Large intestine (tissue), 3 donors: ENCODE measurements around the gene IRF7. TPM values are rescaled to one million over a fixed set of nuclear protein-coding genes. Genes with fewer than 3 reads are reported as not detected.

ENCODE experiments used
- DNase-seq, 2 donors: peaks; one replicate each; pipeline versions ENCODE4 v3.0.0 to v3.0.0-alpha.2; 2013
- H3K27ac ChIP-seq: one replicate; pipeline ENCODE4 v1.5.1; 2013; ENCODE audit warnings: low read length
- H3K27me3 ChIP-seq: 2 replicates; pipeline ENCODE4 v1.6.1; 2013; ENCODE audit warnings: low read length; ENCODE audit not compliant: control insufficient read depth, insufficient read depth
- H3K36me3 ChIP-seq: 2 replicates; pipeline ENCODE4 v1.6.1; 2013; ENCODE audit warnings: low read length; ENCODE audit not compliant: control insufficient read depth, insufficient read depth
- H3K4me1 ChIP-seq: one replicate; pipeline ENCODE4 v1.6.1; 2013; ENCODE audit warnings: low read length; ENCODE audit not compliant: control insufficient read depth, insufficient read depth
- H3K4me3 ChIP-seq: one replicate; pipeline ENCODE4 v1.5.1; 2013; ENCODE audit warnings: low read length
- H3K9me3 ChIP-seq: one replicate; pipeline ENCODE4 v1.6.1; 2013; ENCODE audit warnings: mild to moderate bottlenecking, low read depth, low read length, moderate library complexity; ENCODE audit not compliant: control insufficient read depth
- WGBS: methylation state at CpG from one replicate; pipeline ENCODE4 v1.1.5; 2013; ENCODE audit warnings: low lambda C conversion rate; ENCODE audit not compliant: insufficient coverage; 5-methylcytosine and 5-hydroxymethylcytosine counted together
- polyA plus RNA-seq: library from polyadenylated mRNA; unstranded; fragments of 120-200 nt; gene quantifications from one replicate; pipeline ENCODE4 v1.2.1, GENCODE V29; 2013

Gene IRF7
- polyA plus RNA-seq, 1 donor: 16.7 TPM

DNA sequence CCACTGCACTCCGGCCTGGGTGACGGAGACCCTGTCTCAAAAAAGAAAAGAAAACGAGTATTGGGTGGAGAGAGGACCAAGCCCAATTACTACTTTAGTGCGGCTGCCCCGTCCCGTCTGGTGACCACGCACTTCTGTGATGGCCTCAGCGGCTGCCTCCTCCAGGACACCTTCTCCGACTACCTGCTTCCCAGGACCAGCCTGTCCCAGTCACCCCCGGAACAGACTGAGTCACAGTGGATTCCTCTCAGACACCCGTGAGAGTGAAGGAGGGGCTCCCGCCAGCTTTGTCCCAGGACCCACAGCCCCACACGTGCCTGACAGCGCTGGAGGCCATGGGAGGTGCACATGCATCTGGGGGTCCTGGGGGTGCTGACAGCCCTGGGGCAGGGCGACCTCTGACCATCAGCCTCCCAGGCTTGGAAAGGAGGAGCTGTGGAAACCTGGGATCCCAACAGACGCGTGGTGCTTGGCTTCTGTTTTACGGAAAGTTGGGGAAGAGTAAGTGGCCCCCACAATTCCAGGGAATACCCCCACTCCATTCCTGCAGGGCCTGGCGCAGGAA is 26.1 kb upstream of the IRF7 start:
- peaks cover 20% of the 10 kb centered on the region for H3K4me1 ChIP-seq
- no CpG with 5 or more reads among the region's 19 CpGs for WGBS
- peaks cover 33% of the 10 kb centered on the region for H3K27me3 ChIP-seq
- peaks cover 20% of the 10 kb centered on the region for H3K36me3 ChIP-seq
- no peak for DNase-seq
- H3K9me3 ChIP-seq: peaks cover 8% of the 10 kb centered on the region
- no peak overlapping the region for H3K27ac ChIP-seq
- H3K4me3 ChIP-seq: no peak overlapping the region

DNA sequence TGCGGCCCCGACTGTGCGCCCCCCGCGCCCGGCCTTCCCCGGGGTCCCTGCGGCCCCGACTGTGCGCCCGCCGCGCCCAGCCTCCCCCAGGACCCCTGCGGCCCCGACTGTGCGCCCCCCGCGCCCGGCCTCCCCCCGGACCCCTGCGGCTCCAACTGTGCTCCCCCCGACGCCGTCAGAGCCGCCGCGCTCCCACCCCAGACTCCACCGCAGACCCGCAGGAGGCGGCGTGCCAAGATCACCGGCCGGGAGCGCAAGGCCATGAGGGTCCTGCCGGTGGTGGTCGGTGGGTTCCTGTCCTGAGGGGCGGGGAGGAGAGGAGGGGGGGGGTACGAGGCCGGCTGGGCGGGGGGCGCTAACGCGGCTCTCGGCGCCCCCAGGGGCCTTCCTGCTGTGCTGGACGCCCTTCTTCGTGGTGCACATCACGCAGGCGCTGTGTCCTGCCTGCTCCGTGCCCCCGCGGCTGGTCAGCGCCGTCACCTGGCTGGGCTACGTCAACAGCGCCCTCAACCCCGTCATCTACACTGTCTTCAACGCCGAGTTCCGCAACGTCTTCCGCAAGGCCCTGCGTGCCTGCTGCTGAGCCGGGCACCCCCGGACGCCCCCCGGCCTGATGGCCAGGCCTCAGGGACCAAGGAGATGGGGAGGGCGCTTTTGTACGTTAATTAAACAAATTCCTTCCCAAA is 24.4 kb upstream of the IRF7 start:
- Histone ChIP-seq H3K4me3 (no peak overlapping the region), H3K4me1 (peaks cover 21% of the 10 kb centered on the region), H3K27me3 (peaks cover 47% of the 10 kb centered on the region), H3K36me3 (peaks cover 18% of the 10 kb centered on the region), H3K27ac (no peak overlapping the region), H3K9me3 (peaks cover 8% of the 10 kb centered on the region)
- WGBS: no CpG with 5 or more reads among the region's 69 CpGs
- DNase-seq: no peak

DNA sequence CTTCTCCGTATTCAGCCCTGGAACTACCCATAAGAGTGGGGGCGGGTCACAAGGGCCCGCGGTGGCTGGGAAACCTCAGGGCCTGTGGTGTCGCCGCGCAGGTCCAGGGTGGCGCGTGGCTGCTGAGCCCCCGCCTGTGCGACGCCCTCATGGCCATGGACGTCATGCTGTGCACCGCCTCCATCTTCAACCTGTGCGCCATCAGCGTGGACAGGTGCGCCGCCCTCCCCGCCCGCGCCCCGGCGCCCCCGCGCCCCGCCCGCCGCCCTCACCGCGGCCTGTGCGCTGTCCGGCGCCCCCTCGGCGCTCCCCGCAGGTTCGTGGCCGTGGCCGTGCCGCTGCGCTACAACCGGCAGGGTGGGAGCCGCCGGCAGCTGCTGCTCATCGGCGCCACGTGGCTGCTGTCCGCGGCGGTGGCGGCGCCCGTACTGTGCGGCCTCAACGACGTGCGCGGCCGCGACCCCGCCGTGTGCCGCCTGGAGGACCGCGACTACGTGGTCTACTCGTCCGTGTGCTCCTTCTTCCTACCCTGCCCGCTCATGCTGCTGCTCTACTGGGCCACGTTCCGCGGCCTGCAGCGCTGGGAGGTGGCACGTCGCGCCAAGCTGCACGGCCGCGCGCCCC is 23.7 kb upstream of the IRF7 start:
- peaks cover 47% of the 10 kb centered on the region for H3K27me3 ChIP-seq

GRCh38 chr11:638631-639331 is 23.0 kb upstream of the IRF7 start:
- Histone ChIP-seq H3K9me3 (peaks cover 8% of the 10 kb centered on the region), H3K27me3 (peaks cover 47% of the 10 kb centered on the region), H3K36me3 (peaks cover 10% of the 10 kb centered on the region), H3K4me1 (peaks cover 21% of the 10 kb centered on the region), H3K4me3 (no peak overlapping the region), H3K27ac (no peak overlapping the region)
- WGBS: no CpG with 5 or more reads among the region's 28 CpGs
- DNase-seq: no peak

More for the DNA sequence above, 23.7 kb upstream of the IRF7 start:
- peaks cover 16% of the 10 kb centered on the region for H3K36me3 ChIP-seq
- H3K4me1 ChIP-seq: peaks cover 21% of the 10 kb centered on the region
- peaks cover 8% of the 10 kb centered on the region for H3K9me3 ChIP-seq
- no CpG with 5 or more reads among the region's 80 CpGs for WGBS
- H3K27ac ChIP-seq: no peak overlapping the region
- no peak for DNase-seq
- no peak overlapping the region for H3K4me3 ChIP-seq

DNA sequence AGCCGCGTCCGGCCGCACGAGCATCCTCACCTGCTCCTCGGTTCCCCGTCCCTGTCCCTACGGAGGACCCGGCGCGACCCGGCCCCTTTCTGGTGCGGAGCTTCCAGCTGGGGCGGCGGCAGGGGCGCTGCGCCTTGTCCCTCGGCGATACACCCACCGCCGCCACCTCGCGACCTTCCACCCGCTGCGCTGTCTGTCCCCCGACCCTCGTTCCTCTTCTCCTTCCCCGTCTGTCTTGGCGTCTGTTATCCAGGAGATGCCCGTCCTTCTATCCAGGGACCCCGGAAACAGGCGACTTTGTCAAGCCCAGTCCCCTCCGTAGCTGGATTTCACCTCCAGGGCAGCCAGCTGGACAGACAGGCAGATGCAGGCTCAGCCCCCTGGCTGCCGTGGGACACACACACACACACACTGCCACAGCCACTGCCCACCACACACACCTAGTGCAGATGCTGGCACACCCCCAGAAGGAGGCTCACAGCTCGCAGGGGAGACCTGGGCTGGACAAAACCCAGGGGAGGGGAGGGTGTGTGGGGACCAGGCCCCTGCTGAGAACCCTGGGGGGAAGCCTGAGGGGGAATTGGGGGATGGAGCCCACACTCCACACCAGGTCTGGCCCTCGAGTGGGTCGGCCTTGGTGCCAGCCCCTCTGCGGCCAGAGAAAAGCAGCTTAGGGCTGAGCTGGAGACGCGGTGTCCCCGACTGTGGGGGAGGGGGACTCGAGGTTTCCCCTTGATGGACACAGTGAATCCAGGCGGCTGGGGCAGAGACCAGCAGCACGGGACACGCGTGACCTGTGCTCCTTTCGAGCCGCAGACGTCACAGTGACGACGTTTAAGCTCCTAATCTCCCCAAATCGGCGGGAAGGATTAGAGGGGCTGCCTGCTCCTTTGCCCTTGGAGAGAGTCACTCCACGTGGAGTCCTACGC is 22.1 kb upstream of the IRF7 start:
- DNase-seq: no peak
- Histone ChIP-seq H3K27me3 (peaks cover 47% of the 10 kb centered on the region), H3K4me3 (no peak overlapping the region), H3K36me3 (peaks cover 4% of the 10 kb centered on the region), H3K9me3 (peaks cover 8% of the 10 kb centered on the region), H3K27ac (no peak overlapping the region), H3K4me1 (peaks cover 21% of the 10 kb centered on the region)
- no CpG with 5 or more reads among the region's 55 CpGs for WGBS

- WGBS: no CpG with 5 or more reads among the region's 34 CpGs
- Histone ChIP-seq H3K36me3 (peaks cover 2% of the 10 kb centered on the region), H3K27ac (no peak overlapping the region), H3K9me3 (peaks cover 8% of the 10 kb centered on the region), H3K4me3 (no peak overlapping the region), H3K4me1 (peaks cover 21% of the 10 kb centered on the region), H3K27me3 (peaks cover 47% of the 10 kb centered on the region)
- DNase-seq: no peak
These were observed 21.5 kb upstream of the IRF7 start for GRCh38 chr11:637333-637592.

GRCh38 chr11:636511-637332 is 21.0 kb upstream of the IRF7 start, which contains the start of gene DRD4:
Gene DRD4 (plus strand): TSS chr11:637269. CDS start chr11:637305, 36 bp downstream.
- H3K36me3 ChIP-seq: no peaks in the 10 kb centered on the region
- H3K4me1 ChIP-seq: peaks cover 21% of the 10 kb centered on the region
- no peak within 1 kb of the TSS for H3K4me3 ChIP-seq
- peaks cover 47% of the 10 kb centered on the region for H3K27me3 ChIP-seq
- H3K27ac ChIP-seq: no peak within 1 kb of the TSS
- H3K9me3 ChIP-seq: peaks cover 8% of the 10 kb centered on the region
- peak in 1 of 2 donors; percentile 53 for DNase-seq
- no CpG with 5 or more reads among the region's 100 CpGs for WGBS

DNA sequence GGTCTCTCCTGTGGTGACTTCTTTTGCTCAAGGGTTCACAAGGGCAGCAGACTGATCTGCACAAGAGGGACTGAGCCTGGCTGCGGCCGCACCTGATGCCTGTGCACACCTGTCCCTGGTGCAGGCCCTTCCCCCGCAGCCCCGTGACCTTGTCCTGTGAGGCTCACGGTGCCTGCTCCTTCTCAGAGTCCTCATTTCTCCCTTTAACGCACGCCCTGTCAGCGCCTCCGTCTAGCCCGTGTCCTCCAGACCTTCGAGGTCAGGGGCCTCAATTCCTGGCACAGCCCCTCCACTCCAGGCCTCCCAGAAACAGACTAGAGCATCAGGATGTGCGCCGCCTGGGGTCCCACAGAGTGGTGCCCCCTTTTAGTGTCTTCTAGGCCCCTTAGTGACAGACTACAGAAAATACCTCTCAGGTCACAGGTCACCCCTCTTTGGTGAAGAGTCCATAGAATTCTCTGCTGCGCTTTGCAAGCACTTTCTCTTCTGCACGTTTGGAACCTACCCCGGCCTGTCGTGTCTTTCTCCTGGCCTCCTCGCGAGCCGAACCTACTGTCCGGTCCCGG is 20.3 kb upstream of the IRF7 start:
- H3K9me3 ChIP-seq: peaks cover 8% of the 10 kb centered on the region
- H3K27me3 ChIP-seq: peaks cover 46% of the 10 kb centered on the region
- DNase-seq: no peak
- no CpG with 5 or more reads among the region's 22 CpGs for WGBS
- no peak overlapping the region for H3K4me3 ChIP-seq
- H3K4me1 ChIP-seq: peaks cover 21% of the 10 kb centered on the region
- H3K27ac ChIP-seq: no peak overlapping the region
- H3K36me3 ChIP-seq: no peaks in the 10 kb centered on the region

DNA sequence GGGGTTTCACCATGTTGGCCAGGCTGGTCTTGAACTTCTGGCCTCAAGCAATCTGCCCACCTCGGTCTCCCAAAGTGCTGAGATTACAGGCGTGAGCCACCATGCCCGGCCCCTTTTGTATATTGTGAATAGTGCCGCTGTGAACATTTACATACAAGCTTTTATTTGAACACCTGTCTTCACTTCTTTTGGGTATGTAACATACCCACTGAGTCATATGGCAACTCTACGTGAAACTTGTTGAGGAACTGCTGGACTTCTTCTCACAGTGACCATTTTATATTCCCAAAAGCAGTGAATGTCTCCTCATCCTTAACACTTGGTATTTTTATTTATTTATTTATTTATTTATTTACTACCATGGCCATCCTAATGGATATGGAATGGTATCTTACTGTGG is 15.1 kb upstream of the IRF7 start:
- H3K27ac ChIP-seq: no peak overlapping the region
- WGBS: 100% methylated on average over 1 of the region's 5 CpGs

More for the DNA sequence above, 15.1 kb upstream of the IRF7 start:
- Histone ChIP-seq H3K9me3 (peaks cover 11% of the 10 kb centered on the region), H3K36me3 (no peaks in the 10 kb centered on the region), H3K4me1 (peaks cover 5% of the 10 kb centered on the region), H3K27me3 (peaks cover 7% of the 10 kb centered on the region), H3K4me3 (no peak overlapping the region)
- no peak for DNase-seq
